CD4-positive, alpha-beta memory T cell (primary cell): ENCODE results near the gene RAB6A. TPM values are rescaled to one million over a fixed set of nuclear protein-coding genes. Genes with fewer than 3 reads are reported as not detected.

Experiments
- CTCF ChIA-PET: fragments of 350-600 bp; sonication (Branson Sonifier 250); formaldehyde crosslinking; loops from one replicate; lab custom pipeline; 2021; ENCODE audit warnings: inconsistent platforms; ENCODE audit not compliant: partially characterized antibody; lab: Charles Lee
- POLR2A ChIA-PET: fragments of 350-600 bp; sonication (Branson Sonifier 250); formaldehyde crosslinking; loops from one replicate; lab custom pipeline; 2021; ENCODE audit not compliant: partially characterized antibody; lab: Charles Lee
- DNase-seq, 5 donors: peaks; one replicate each; pipeline versions ENCODE4 v3.0.0 to v3.0.0-alpha.2; 2020 to 2022; ENCODE audit warnings: mixed read lengths in 1 of 5
- H3K27ac ChIP-seq: one replicate; pipeline ENCODE4 v1.7.0; 2013; ENCODE audit warnings: low read depth, low read length
- H3K27me3 ChIP-seq: 2 replicates; pipeline ENCODE4 v1.7.0; 2013; ENCODE audit warnings: mild to moderate bottlenecking, low read length, moderate library complexity; ENCODE audit not compliant: insufficient read depth
- H3K36me3 ChIP-seq: 2 replicates; pipeline ENCODE4 v1.7.0; 2013; ENCODE audit warnings: mild to moderate bottlenecking, low read length, moderate library complexity; ENCODE audit not compliant: insufficient read depth
- H3K4me1 ChIP-seq: 2 replicates; pipeline ENCODE4 v1.7.0; 2013; ENCODE audit warnings: mild to moderate bottlenecking, low read length, moderate library complexity; ENCODE audit not compliant: insufficient read depth
- H3K4me3 ChIP-seq, 2 donors: one replicate each; pipeline ENCODE4 v1.7.0; 2013; ENCODE audit warnings: low read length in 2 of 2, mild to moderate bottlenecking in 1 of 2
- H3K9me3 ChIP-seq, 2 donors: one replicate each; pipeline ENCODE4 v1.7.0; 2013; ENCODE audit warnings: low read length in 2 of 2, control low read depth in 1 of 2; ENCODE audit not compliant: control insufficient read depth in 1 of 2
- H3K27ac Mint-ChIP-seq, 7 donors: one replicate each; pipeline ENCODE4 v1.8.0; 2020 to 2021; ENCODE audit warnings: mixed read lengths in 7 of 7, mild to moderate bottlenecking in 6 of 7, inconsistent platforms in 3 of 7, moderate library complexity in 3 of 7
- H3K27me3 Mint-ChIP-seq, 2 donors: one replicate each; pipeline ENCODE4 v1.8.0; 2020 to 2021; ENCODE audit warnings: mixed read lengths in 2 of 2
- H3K36me3 Mint-ChIP-seq, 2 donors: one replicate each; pipeline ENCODE4 v1.8.0; 2020 to 2021; ENCODE audit warnings: mixed read lengths in 2 of 2, inconsistent platforms in 1 of 2, mild to moderate bottlenecking in 1 of 2
- H3K4me1 Mint-ChIP-seq, 4 donors: one replicate each; pipeline ENCODE4 v1.8.0; 2020 to 2021; ENCODE audit warnings: mixed read lengths in 4 of 4, mild to moderate bottlenecking in 1 of 4
- H3K4me3 Mint-ChIP-seq, 8 donors: one replicate each; pipeline ENCODE4 v1.8.0; 2020 to 2021; ENCODE audit warnings: mixed read lengths in 8 of 8, mild to moderate bottlenecking in 7 of 8, moderate library complexity in 6 of 8, inconsistent platforms in 3 of 8
- H3K9me3 Mint-ChIP-seq, 8 donors: one replicate each; pipeline ENCODE4 v1.8.0; 2020 to 2021; ENCODE audit warnings: mixed read lengths in 8 of 8, mild to moderate bottlenecking in 5 of 8, inconsistent platforms in 3 of 8, moderate library complexity in 1 of 8
- intact Hi-C: fragments of 100-400 bp; cut with micrococcal nuclease; formaldehyde crosslinking; loops from one replicate; pipeline ENCODE4 v1.15.1; 2023
- polyA plus RNA-seq, 2 donors: library from polyadenylated mRNA; unstranded; fragments of 300-500 nt; fragmentation: Illumina TruSeq; gene quantifications; one replicate each; pipeline ENCODE4 v1.2.3, GENCODE V29; 2021
- total RNA-seq, 2 experiments: library from RNA; stranded (reverse); gene quantifications; one replicate each; pipeline ENCODE4 v1.2.3, GENCODE V29; 2021

The RAB6A gene
- total and polyA plus RNA-seq, 4 experiments from 2014 or later, result 102 to 129 (median 120) TPM

DNA sequence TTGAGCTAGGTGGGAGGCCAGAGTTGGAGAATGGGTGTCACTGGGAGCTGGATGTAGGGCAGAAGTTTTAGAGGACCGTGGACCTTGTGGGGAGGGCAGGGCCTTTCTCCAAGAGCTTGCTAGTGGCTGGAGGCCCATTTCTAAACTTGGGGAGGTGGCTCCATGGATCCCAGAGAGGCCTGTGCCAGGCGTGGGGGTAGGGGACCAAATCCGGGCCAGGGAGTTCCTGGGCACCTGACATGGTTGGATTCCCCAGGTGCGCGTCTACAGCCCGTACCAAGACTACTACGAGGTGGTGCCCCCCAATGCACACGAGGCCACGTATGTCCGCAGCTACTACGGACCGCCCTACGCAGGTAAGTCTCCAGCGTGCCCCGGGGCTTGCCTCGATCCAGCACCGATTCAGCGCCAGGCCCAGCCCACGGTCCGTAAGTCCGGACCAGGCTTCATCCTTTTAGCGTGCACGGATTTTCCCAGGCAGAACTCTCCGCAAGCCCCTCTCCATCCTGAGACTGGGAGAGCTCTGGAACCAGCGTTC, 100.3 kb downstream of the RAB6A start:
- Histone ChIP-seq H3K27ac (no peak overlapping the region), H3K9me3 (no peaks in the 10 kb centered on the region), H3K4me1 (peaks cover 13% of the 10 kb centered on the region), H3K27me3 (no peaks in the 10 kb centered on the region), H3K4me3 (peak overlapping the region in 1 of 2 donors; percentile 34), H3K36me3 (no peaks in the 10 kb centered on the region)
- peak overlapping the region in 6 of 8 donors; percentile 40 to 56 (median 50) for H3K4me3 Mint-ChIP-seq
- DNase-seq, result no peak
- H3K27me3 Mint-ChIP-seq, result no peaks in the 10 kb centered on the region
- peaks cover 7 to 18% (median 10%) of the 10 kb centered on the region in 4 donors for H3K4me1 Mint-ChIP-seq
- POLR2A ChIA-PET, result interaction anchor here (0.9 to 3.1 kb wide), 2 partner anchors 35 to 118 kb away, joined by 3 to 15 read pairs; no protein-coding TSS in a partner anchor
- H3K36me3 Mint-ChIP-seq, result peaks cover 0 to 5% of the 10 kb centered on the region in 2 donors
- intact Hi-C loops, result loop anchor here (1.0 to 2.0 kb wide), 5 partner anchors 13 to 354 kb away; no protein-coding TSS in a partner anchor
- H3K9me3 Mint-ChIP-seq, result peaks cover 0 to 2% (median 0%) of the 10 kb centered on the region in 8 donors
- CTCF ChIA-PET, result interaction anchor here (0.6 to 11.3 kb wide), 27 partner anchors 11 to 353 kb away, joined by 3 to 320 read pairs (median 5); partner anchors contain the start of genes ARHGEF17 and PLEKHB1
- peak overlapping the region in 3 of 7 donors; percentile 37 to 59 (median 41) for H3K27ac Mint-ChIP-seq

DNA sequence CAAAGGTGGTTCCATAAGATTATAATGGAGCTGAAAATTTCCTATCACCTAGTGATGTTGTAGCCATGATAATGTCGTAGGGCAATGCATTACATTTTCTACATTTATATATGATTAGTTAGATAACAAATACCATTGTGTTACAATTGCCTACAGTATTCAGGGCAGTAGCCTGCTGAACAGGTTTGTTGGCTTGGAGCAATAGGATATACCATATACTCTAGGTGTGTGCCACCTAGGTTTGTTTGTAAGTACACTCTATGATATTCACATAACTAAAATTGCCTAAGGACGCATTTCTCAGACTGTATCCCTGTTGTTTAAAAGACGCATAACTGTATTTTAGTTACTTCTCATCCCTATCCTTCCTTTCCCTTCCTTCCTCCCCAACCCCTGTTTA, 100.9 kb downstream of the RAB6A start:
- ChIA-PET CTCF (interaction anchor here (0.8 to 11.3 kb wide), 23 partner anchors 10 to 311 kb away, joined by 3 to 320 read pairs (median 5); partner anchors contain the start of gene PLEKHB1), POLR2A (interaction anchor here (0.9 to 3.1 kb wide), 2 partner anchors 35 to 119 kb away, joined by 3 to 15 read pairs; no protein-coding TSS in a partner anchor)
- DNase-seq, result no peak
- Mint-ChIP-seq H3K4me3 (peak overlapping the region in 3 of 8 donors; percentile 40 to 48 (median 45)), H3K36me3 (peaks cover 0 to 7% of the 10 kb centered on the region in 2 donors), H3K9me3 (no peaks in the 10 kb centered on the region), H3K27me3 (no peaks in the 10 kb centered on the region), H3K4me1 (peaks cover 7 to 12% (median 10%) of the 10 kb centered on the region in 4 donors), H3K27ac (peak overlapping the region in 1 of 7 donors; percentile 17)
- no peak overlapping the region for H3K4me3 ChIP-seq
- no peak overlapping the region for H3K27ac ChIP-seq
- H3K27me3 ChIP-seq, result no peaks in the 10 kb centered on the region
- H3K9me3 ChIP-seq, result no peaks in the 10 kb centered on the region
- H3K4me1 ChIP-seq, result peaks cover 13% of the 10 kb centered on the region
- no peaks in the 10 kb centered on the region for H3K36me3 ChIP-seq
- intact Hi-C loops, result loop anchor here (2.0 kb wide), 2 partner anchors 257 to 353 kb away; no protein-coding TSS in a partner anchor

DNA sequence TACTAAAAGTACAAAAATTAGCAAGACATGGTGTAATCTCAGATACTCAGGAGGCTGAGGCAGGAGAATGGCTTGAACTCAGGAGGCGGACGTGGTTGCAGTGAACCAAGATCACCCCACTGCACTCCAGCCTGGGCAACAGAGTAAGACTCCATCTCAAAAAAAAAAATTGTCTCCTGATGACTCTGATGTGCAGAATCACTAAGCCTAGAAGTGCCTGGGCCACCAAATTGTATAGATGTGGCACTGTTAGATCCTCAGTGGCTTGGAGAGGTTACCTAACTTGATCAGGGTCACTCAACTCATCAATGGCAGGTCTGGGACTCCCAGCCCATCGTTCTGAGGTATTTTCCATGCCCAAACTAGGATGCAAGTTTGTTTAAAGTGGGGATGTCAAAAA, 103.9 kb downstream of the RAB6A start:
- H3K36me3 Mint-ChIP-seq, result peaks cover 16 to 28% of the 10 kb centered on the region in 2 donors
- Histone ChIP-seq H3K9me3 (no peaks in the 10 kb centered on the region), H3K4me3 (no peak overlapping the region), H3K27me3 (no peaks in the 10 kb centered on the region), H3K4me1 (peaks cover 9% of the 10 kb centered on the region), H3K36me3 (no peaks in the 10 kb centered on the region), H3K27ac (no peak overlapping the region)
- peak overlapping the region in 1 of 7 donors; percentile 9 for H3K27ac Mint-ChIP-seq
- DNase-seq, result no peak
- peaks cover 0 to 7% (median 2%) of the 10 kb centered on the region in 4 donors for H3K4me1 Mint-ChIP-seq
- intact Hi-C loops, result no loop called here
- ChIA-PET POLR2A (interaction anchor here (1.0 kb wide), 1 partner anchor 9 kb away, joined by 3 read pairs; no protein-coding TSS in a partner anchor), CTCF (interaction anchor here (11.3 kb wide), 1 partner anchor 30 kb away, joined by 320 read pairs; no protein-coding TSS in a partner anchor)
- no peaks in the 10 kb centered on the region for H3K27me3 Mint-ChIP-seq
- H3K9me3 Mint-ChIP-seq, result peaks cover 0 to 1% (median 0%) of the 10 kb centered on the region in 8 donors
- H3K4me3 Mint-ChIP-seq, result no peak overlapping the region

DNA sequence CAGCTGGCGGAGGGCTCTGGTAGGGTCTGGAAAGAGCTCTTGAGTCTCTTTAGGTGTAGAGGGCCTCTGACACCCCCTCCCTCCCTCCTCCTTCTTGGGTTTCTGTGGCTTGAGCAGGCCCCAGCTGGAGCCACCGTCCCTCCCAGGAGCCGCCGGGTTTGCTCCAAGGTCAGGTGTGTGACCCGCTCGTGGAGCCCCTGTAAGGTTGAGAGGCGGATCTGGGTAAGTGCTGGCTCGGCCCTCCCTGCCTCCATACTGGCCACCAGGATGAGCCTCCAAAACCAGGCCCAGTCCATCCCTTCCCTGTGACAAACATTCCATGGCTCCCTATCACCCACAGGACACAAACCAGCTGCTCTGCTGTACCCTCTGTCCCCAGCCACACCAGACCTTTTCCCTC, 105.2 kb downstream of the RAB6A start:
- Mint-ChIP-seq H3K36me3 (peaks cover 16 to 35% of the 10 kb centered on the region in 2 donors), H3K9me3 (peaks cover 0 to 1% (median 0%) of the 10 kb centered on the region in 8 donors), H3K27ac (peak overlapping the region in 1 of 7 donors; percentile 18), H3K27me3 (no peaks in the 10 kb centered on the region), H3K4me1 (peaks cover 0 to 5% (median 1%) of the 10 kb centered on the region in 4 donors), H3K4me3 (no peak overlapping the region)
- Histone ChIP-seq H3K27me3 (no peaks in the 10 kb centered on the region), H3K4me3 (no peak overlapping the region), H3K9me3 (no peaks in the 10 kb centered on the region), H3K36me3 (no peaks in the 10 kb centered on the region), H3K4me1 (peaks cover 3% of the 10 kb centered on the region), H3K27ac (no peak overlapping the region)
- POLR2A ChIA-PET, result no interaction called here
- CTCF ChIA-PET, result no interaction called here
- intact Hi-C loops, result no loop called here
- no peak for DNase-seq

DNA sequence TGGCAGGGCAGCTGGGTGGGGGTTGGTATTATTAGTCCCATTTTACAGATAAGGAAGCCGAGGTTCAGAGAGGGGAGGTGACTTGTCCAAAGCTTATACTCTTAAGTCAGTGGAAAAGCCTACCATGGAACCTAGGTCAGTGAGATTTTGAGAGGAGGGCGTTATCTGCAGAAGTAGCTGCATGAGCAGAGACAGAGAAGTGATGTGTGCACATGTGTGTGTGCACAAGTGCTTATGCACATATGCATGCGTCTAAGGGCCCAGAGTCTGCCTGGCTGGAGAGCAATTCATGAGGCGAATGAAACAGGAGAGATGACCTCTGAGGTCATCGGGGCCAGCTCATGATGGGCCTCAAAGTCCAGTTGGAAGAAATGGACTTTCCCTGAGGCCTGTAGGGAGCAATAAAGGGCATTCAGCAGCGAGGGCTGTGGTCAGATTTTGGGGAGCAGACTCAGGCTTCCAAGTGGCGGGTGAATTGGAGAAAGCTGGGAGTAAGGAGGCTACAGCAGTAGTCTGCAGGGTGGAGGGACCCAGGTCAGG, 106.3 kb downstream of the RAB6A start:
- Mint-ChIP-seq H3K4me1 (no peaks in the 10 kb centered on the region), H3K36me3 (peaks cover 16 to 38% of the 10 kb centered on the region in 2 donors), H3K27ac (no peak overlapping the region), H3K4me3 (no peak overlapping the region), H3K9me3 (peaks cover 0 to 1% (median 0%) of the 10 kb centered on the region in 8 donors), H3K27me3 (no peaks in the 10 kb centered on the region)
- DNase-seq, result no peak
- Histone ChIP-seq H3K4me1 (no peaks in the 10 kb centered on the region), H3K36me3 (no peaks in the 10 kb centered on the region), H3K4me3 (no peak overlapping the region), H3K9me3 (no peaks in the 10 kb centered on the region), H3K27ac (no peak overlapping the region), H3K27me3 (no peaks in the 10 kb centered on the region)
- ChIA-PET POLR2A (no interaction called here), CTCF (interaction anchor here (2.8 kb wide), 1 partner anchor 29 kb away, joined by 10 read pairs; no protein-coding TSS in a partner anchor)
- intact Hi-C loops, result no loop called here

DNA sequence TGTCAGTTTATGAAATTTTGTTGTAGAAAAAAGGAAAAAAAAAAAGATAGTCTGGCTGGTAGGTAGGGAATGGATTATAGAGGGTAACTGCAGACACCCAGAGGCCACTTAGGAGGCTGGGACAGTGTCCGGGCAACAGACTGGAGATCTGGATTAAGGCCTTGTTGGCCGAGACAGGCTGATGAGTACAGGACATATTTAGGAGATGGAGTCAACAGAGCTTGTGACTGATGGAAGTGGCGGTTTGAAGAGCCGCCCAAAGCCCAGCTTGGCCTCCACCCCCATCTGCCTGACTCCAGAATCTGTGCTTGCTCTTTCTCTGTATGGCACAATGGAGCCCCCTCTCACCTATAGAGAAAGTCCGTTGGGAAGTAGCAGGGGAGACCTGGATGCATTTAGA, 106.9 kb downstream of the RAB6A start:
- ChIA-PET POLR2A (no interaction called here), CTCF (interaction anchor here (2.8 kb wide), 1 partner anchor 29 kb away, joined by 10 read pairs; no protein-coding TSS in a partner anchor)
- intact Hi-C loops, result no loop called here
- Histone ChIP-seq H3K9me3 (no peaks in the 10 kb centered on the region), H3K27me3 (no peaks in the 10 kb centered on the region), H3K4me3 (no peak overlapping the region), H3K36me3 (no peaks in the 10 kb centered on the region), H3K27ac (no peak overlapping the region), H3K4me1 (no peaks in the 10 kb centered on the region)
- Mint-ChIP-seq H3K27me3 (no peaks in the 10 kb centered on the region), H3K36me3 (peaks cover 16 to 40% of the 10 kb centered on the region in 2 donors), H3K4me3 (no peak overlapping the region), H3K27ac (peak overlapping the region in 1 of 7 donors; percentile 31), H3K4me1 (peaks cover 0 to 4% (median 2%) of the 10 kb centered on the region in 4 donors), H3K9me3 (peaks cover 0 to 3% (median 0%) of the 10 kb centered on the region in 8 donors)
- no peak for DNase-seq
